Measurements from ENCODE around the gene SUPT3H. TPM values are rescaled to one million over a fixed set of nuclear protein-coding genes. Genes with fewer than 3 reads are reported as not detected.

Gene SUPT3H
- total and polyA plus RNA-seq, 2 of the 13 experiments (the other 11 are each of a cell fraction or from before 2014, with no cell fraction given): 11.9 to 36.1 TPM

DNA sequence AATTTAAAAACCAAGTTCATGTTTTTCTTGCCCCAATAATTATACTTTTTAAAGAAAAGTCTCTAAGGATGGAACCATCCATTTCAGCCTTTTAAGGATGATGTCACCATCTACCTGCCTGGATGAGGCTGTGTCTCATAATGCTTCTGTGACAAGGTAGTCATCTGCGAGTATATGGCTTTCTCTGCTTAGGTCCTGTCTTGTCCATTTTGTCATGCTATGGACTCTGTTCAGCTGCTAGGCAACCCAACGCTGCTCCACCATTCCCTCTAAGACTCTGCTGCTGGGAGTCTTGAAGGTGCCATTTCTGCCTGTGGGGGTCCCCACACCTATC lies 509.4 kb downstream of the SUPT3H start:
- in situ Hi-C loops (cut with HindIII; ENCODE audit: extremely low pct_ligation_motif_present, low pct_unique_long_range_greater_than_20kb) (no loop called here), intact Hi-C loops (cut with micrococcal nuclease; ENCODE audit: unreplicated experiment) (no loop called here)
- no peak overlapping the region for H3K4me3 ChIP-seq (replicated peaks in 1 of 3; ENCODE audit: insufficient read depth in 1 of 3, low read depth in 2 of 3, low read length in 3 of 3)
- ChIA-PET CTCF (ENCODE audit: low intra/inter-chr PET ratio, low total read pairs) (no interaction called here), POLR2A (no interaction called here)
- WGBS (ENCODE audit: low lambda C conversion rate): 94% methylated on average over 2 of the region's 2 CpGs
- FAIRE-seq (no peak), ATAC-seq (no peak), DNase-seq (ENCODE audit: low spot score) (no peak)
- no peaks in the 10 kb centered on the region for H4K20me1 ChIP-seq (ENCODE audit: insufficient read depth, low read length)
- peaks cover 13% of the 10 kb centered on the region; the same call in 1 of the 2 replicates for H3K9me3 ChIP-seq (ENCODE audit: low read length)
- no peak overlapping the region for H3K27ac ChIP-seq (ENCODE audit: extremely low read length, insufficient read depth, low read length)
- H3K4me1 ChIP-seq (ENCODE audit: insufficient read depth, low read length): peaks cover 17% of the 10 kb centered on the region
- TF ChIP-seq, protein P1, sequence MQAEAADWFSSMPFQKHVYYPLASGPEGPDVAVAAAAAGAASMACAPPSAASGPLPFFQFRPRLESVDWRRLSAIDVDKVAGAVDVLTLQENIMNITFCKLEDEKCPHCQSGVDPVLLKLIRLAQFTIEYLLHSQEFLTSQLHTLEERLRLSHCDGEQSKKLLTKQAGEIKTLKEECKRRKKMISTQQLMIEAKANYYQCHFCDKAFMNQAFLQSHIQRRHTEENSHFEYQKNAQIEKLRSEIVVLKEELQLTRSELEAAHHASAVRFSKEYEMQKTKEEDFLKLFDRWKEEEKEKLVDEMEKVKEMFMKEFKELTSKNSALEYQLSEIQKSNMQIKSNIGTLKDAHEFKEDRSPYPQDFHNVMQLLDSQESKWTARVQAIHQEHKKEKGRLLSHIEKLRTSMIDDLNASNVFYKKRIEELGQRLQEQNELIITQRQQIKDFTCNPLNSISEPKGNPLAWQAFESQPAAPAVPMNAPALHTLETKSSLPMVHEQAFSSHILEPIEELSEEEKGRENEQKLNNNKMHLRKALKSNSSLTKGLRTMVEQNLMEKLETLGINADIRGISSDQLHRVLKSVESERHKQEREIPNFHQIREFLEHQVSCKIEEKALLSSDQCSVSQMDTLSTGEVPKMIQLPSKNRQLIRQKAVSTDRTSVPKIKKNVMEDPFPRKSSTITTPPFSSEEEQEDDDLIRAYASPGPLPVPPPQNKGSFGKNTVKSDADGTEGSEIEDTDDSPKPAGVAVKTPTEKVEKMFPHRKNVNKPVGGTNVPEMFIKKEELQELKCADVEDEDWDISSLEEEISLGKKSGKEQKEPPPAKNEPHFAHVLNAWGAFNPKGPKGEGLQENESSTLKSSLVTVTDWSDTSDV (CRISPR knock-in tag; IDR thresholded peaks at IDR 0.05): no peak
- TF ChIP-seq, protein P2, sequence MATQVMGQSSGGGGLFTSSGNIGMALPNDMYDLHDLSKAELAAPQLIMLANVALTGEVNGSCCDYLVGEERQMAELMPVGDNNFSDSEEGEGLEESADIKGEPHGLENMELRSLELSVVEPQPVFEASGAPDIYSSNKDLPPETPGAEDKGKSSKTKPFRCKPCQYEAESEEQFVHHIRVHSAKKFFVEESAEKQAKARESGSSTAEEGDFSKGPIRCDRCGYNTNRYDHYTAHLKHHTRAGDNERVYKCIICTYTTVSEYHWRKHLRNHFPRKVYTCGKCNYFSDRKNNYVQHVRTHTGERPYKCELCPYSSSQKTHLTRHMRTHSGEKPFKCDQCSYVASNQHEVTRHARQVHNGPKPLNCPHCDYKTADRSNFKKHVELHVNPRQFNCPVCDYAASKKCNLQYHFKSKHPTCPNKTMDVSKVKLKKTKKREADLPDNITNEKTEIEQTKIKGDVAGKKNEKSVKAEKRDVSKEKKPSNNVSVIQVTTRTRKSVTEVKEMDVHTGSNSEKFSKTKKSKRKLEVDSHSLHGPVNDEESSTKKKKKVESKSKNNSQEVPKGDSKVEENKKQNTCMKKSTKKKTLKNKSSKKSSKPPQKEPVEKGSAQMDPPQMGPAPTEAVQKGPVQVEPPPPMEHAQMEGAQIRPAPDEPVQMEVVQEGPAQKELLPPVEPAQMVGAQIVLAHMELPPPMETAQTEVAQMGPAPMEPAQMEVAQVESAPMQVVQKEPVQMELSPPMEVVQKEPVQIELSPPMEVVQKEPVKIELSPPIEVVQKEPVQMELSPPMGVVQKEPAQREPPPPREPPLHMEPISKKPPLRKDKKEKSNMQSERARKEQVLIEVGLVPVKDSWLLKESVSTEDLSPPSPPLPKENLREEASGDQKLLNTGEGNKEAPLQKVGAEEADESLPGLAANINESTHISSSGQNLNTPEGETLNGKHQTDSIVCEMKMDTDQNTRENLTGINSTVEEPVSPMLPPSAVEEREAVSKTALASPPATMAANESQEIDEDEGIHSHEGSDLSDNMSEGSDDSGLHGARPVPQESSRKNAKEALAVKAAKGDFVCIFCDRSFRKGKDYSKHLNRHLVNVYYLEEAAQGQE (IDR thresholded peaks at IDR 0.05; ENCODE audit: borderline replicate concordance in 1 of 2, low read depth in 1 of 2, low read length in 2 of 2): no peak
- TF ChIP-seq ATF7 (IDR thresholded peaks at IDR 0.05) (peak; percentile 87), ATF7 (CRISPR knock-in tag; IDR thresholded peaks at IDR 0.05) (no peak), TP53 (CRISPR knock-in tag; conservative IDR thresholded peaks at IDR 0.05) (no peak), MXI1 (IDR thresholded peaks at IDR 0.05; ENCODE audit: borderline replicate concordance, low read depth, low read length) (no peak)
- no peak overlapping the region for H3K9ac ChIP-seq (ENCODE audit: insufficient read depth, low read depth, low read length)
- H3K36me3 ChIP-seq (replicated peaks in 1 of 2; ENCODE audit: control insufficient read depth in 1 of 2, insufficient read depth in 2 of 2, low read length in 2 of 2): no peaks in the 10 kb centered on the region
- H2AFZ ChIP-seq (ENCODE audit: low read length): no peak overlapping the region
- no TSS peak for BruUV-seq (replicated peaks)
- no peaks in the 10 kb centered on the region for H3K27me3 ChIP-seq (ENCODE audit: control insufficient read depth in 1 of 2, insufficient read depth in 2 of 2, low read length in 2 of 2)
- no peak overlapping the region for H3K4me2 ChIP-seq (ENCODE audit: low read depth, low read length)
- H3K79me2 ChIP-seq (ENCODE audit: insufficient read depth, low read length): no peaks in the 10 kb centered on the region

Data from HepG2 (cell line).